Left ventricle myocardium superior (tissue), 1 donor: ENCODE results near the gene MCUR1. TPM values are rescaled to one million over a fixed set of nuclear protein-coding genes. Genes with fewer than 3 reads are reported as not detected.
A peak's percentile ranks its signal among the peaks of the same experiment; 100 is the strongest.

Experiments used
- ATAC-seq: fragments of 200-7000 bp; cut with Tn5 transposase; one replicate; pipeline ENCODE4 v1.9.1; 2020; ENCODE audit warnings: mild to moderate bottlenecking, moderate library complexity
- DNase-seq: peaks from one replicate; pipeline ENCODE4 v3.0.0-alpha.2; 2020
- intact Hi-C: fragments of 100-400 bp; cut with micrococcal nuclease; formaldehyde crosslinking; loops from one replicate; pipeline ENCODE4 v1.11.0; 2022
- total RNA-seq: library from RNA; stranded (reverse); fragmentation: NEBNext Ultra II Directional; extraction: Animal tissue kit (Norgen Biotek cat#: 25700); gene quantifications from one replicate; pipeline ENCODE4 v1.2.1, GENCODE V29; 2021
- donor health status: DM: no; HTN: yes; CAD: no; lungs with severe emphysema.

The MCUR1 gene
- total RNA-seq, 1 donor from 2014 or later, result 30.8 TPM

DNA sequence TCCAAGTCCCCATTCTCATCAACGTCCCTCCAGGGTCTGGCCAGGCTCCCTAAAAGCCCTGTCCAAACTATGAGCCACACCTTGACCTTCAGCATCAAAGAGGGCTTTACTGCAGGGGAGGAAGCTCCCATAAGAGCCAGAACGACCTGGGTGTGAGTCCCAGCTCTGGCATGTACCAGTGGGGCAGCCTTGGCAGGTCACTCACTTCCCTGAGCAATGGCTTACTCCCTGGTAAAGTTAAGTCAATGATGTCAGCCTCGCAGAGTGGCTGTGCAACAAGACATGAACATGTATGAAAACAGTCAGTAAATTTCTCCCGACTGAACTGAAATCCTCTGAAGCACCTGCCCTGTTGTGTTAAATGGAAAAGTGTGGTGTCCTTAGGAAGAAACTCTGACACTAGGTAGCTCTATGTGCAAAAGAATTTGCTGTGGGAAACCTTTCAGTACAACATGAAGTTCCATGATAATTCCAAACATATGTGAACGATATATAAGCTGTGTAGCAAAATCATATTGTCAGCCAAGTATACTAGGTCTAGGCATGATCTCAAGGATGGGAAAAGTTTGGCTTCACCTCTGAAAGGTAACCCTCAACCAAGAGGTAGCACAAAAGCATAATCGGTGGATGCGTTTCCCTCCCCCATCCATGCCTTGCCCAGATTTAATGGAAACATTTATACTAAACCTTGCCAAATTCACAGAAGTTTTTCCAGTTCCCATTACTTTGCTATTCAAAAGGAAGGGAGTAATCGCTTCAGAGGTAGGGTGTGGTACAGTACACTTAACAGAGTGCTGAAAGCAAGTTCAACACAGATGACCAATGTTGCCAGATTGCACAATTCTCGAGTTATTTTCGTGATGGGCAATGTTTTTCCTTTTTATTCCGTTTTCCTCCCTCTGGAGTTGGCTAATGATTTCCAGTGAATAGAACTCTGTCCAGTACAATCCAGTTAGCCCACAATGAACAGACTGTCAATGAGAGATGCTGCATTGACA is 53.8 kb downstream of the MCUR1 start:
- ATAC-seq (peak; percentile 91), DNase-seq (no peak)
- intact Hi-C loops, result no loop called here

DNA sequence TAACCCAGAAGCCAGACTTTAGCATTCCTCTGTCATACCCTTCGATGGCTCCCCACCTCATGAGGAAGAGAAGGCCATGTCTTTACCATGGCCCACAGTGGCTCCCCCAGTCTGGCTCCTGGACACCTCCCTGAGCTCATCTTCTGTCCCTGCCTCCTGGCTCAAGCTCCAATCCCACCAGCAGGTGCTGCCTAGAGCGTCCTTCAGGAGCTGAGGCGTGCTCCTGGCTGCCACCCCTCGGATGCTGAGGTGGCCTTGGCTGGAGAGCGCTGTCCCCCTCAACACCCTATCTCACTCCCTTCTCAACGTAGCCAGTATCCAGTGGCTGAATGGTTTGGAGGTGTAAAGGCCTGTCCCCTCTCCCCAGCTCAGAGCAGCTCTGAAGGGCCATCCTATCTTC is 55.3 kb downstream of the MCUR1 start:
- DNase-seq (no peak), ATAC-seq (no peak)
- intact Hi-C loops, result no loop called here

DNA sequence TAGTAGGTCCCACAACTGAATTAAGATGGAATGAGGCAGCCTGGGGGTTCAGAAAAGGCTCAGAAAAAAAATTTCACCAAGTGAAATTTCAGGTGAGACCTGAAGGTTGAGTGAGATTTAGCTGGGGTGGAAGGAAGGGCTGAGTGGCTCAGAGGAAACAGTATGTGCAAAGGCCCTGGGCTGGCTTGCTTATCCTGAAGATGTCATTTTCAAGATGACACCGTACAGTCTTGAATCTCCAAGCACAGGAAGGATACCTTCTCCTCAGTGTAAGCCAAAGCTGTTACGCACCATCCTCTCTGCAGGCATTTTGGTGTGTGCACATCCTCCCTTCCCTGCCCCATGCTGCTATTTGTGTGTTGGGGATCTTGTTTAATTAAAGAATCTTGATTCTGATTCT is 59.7 kb downstream of the MCUR1 start:
- intact Hi-C loops, result no loop called here
- no peak for DNase-seq
- no peak for ATAC-seq

DNA sequence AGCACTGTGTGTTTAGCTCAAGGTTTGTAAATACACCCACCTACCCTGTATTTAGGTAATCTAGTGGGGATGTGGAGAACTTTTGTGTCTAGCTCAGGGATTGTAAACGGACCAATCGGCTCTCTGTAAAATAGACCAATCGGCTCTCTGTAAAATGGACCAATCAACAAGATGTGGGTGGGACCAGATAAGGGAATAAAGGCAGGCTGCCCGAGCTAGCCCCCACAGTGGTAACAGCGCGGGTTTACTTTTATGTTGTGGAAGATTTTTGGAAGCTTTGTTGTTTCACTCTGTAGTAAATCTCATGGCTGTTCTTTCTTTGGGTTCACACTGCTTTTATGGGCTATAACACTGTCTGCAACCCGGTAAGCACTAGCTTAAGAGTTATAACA is 70.6 kb downstream of the MCUR1 start:
- intact Hi-C loops, result no loop called here
- DNase-seq (no peak), ATAC-seq (no peak)

DNA sequence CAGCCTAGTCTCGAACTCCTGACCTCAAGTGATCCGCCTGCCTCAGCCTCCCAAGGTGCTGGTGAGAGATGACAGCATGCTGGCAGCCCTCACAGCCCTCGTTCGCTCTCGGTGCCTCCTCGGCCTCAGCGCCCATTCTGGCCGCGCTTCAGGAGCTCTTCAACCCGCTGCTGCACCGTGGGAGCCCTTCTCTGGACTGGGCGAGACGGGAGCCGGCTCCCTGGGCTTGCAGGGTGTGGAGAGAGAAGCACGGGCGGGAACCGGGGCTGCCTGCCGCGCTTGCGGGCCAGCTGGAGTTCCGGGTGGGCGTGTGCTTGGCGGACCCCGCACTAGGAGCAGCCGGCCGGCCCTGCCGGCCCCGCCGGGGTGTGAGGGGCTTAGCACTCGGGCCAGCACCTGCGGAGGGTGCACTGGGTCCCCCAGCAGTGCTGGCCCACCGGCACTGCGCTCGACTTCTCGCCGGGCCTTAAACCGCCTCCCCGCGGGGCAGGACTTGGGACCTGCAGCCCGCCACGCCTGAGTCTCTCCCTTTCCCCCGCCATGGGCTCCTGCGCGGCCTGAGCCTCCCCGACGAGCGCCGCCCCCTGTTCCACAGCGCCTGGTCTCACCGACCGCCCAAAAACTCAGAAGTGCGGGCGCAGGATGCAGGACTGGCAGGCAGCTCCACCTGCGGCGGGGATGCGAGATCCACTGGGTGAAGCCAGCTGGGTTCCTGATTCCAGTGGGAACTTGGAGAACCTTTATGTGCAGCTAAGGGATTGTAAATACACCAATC is 71.2 kb downstream of the MCUR1 start:
- no peak for ATAC-seq
- DNase-seq, result no peak
- intact Hi-C loops, result no loop called here

DNA sequence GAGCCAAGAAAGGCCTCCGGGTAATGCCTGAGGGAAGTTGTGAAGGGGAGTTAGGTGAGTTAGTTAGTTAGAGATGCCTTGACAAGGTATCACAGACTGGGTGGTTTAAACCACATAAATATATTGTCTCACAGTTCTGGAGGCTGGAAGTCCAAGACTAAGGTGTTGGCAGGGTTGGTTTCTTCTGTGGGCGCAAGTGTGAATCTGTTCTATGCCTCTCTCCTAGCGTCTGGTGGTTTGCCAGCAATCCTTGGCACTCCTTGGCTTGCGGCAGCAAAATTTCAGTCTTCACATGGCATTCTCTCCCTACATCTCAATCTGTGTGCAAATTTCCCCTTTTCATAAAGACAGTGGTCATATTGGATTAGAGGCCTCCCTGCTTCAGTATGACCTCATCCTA is 73.0 kb downstream of the MCUR1 start:
- ATAC-seq (no peak), DNase-seq (no peak)
- intact Hi-C loops, result no loop called here

Other genes starting within 250 kb of the MCUR1 start
- gene SIRT5, start 240.0 kb downstream of the MCUR1 start, total RNA-seq, result 59.3 TPM
- 50.2 TPM for gene NOL7, start 199.2 kb downstream of the MCUR1 start, total RNA-seq
- gene RANBP9, start 102.7 kb downstream of the MCUR1 start, total RNA-seq, result 31.9 TPM
- 0.10 TPM for gene RNF182, start 110.4 kb upstream of the MCUR1 start, total RNA-seq